Activated CD4-positive, alpha-beta T cell treated with anti-CD3 and anti-CD28 coated beads, Interleukin-2, amount 10 ng/mL, durations not matched to agents 24 days and 14 days (primary cell): ENCODE results near the gene LMO7. TPM values are rescaled to one million over a fixed set of nuclear protein-coding genes. Genes with fewer than 3 reads are reported as not detected.

ENCODE experiments used
- DNase-seq: peaks from one replicate; pipeline ENCODE4 v3.0.0; 2022
- H3K27ac Mint-ChIP-seq: one replicate; pipeline ENCODE4 v1.8.0; 2022; ENCODE audit warnings: mild to moderate bottlenecking, mixed read lengths
- H3K27me3 Mint-ChIP-seq: one replicate; pipeline ENCODE4 v1.8.0; 2022; ENCODE audit warnings: mixed read lengths
- H3K36me3 Mint-ChIP-seq: one replicate; pipeline ENCODE4 v1.8.0; 2022; ENCODE audit warnings: low read depth, mild to moderate bottlenecking, mixed read lengths
- H3K4me1 Mint-ChIP-seq: one replicate; pipeline ENCODE4 v1.8.0; 2021; ENCODE audit warnings: mixed read lengths
- H3K4me3 Mint-ChIP-seq: one replicate; pipeline ENCODE4 v1.8.0; 2022; ENCODE audit warnings: mild to moderate bottlenecking, moderate library complexity, mixed read lengths
- H3K9me3 Mint-ChIP-seq: one replicate; pipeline ENCODE4 v1.8.0; 2021; ENCODE audit warnings: mixed read lengths
- intact Hi-C: fragments of 100-400 bp; cut with micrococcal nuclease; formaldehyde crosslinking; loops from one replicate; pipeline ENCODE4 v1.15.1; 2023
- total RNA-seq: library from RNA; stranded (reverse); gene quantifications from 2 replicates; pipeline ENCODE4 v1.2.3, GENCODE V29; 2022

The LMO7 gene
- total RNA-seq, 1 donor from 2014 or later: 4.3 TPM

DNA sequence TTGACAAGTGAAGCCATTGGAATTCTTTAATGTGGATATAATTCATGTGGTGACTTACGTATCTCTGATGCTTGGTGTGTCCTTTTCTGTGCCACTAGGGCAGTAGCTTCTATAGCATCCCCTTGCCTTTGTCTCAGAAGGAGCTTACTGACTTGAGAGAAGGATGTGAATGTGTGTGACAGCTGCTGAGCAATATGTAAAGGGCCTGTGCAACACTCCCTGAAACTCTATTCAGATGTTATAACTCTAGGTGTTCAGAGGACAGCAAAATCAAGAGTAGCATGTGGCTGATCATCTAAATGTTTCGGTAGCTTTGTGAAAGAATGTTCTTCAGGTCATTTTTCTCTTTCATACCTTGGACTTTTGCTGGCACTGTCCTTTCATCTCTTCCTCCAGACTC lies 189.5 kb downstream of the LMO7 start:
- no peaks in the 10 kb centered on the region for H3K4me1 Mint-ChIP-seq
- no peak overlapping the region for H3K27ac Mint-ChIP-seq
- H3K4me3 Mint-ChIP-seq: no peak overlapping the region
- peaks cover 7% of the 10 kb centered on the region for H3K9me3 Mint-ChIP-seq
- peaks cover 12% of the 10 kb centered on the region for H3K36me3 Mint-ChIP-seq
- intact Hi-C loops: no loop called here
- no peaks in the 10 kb centered on the region for H3K27me3 Mint-ChIP-seq
- DNase-seq: no peak

- Mint-ChIP-seq H3K27ac (no peak overlapping the region), H3K9me3 (peaks cover 12% of the 10 kb centered on the region), H3K4me1 (no peaks in the 10 kb centered on the region), H3K36me3 (peaks cover 12% of the 10 kb centered on the region), H3K27me3 (no peaks in the 10 kb centered on the region), H3K4me3 (no peak overlapping the region)
- intact Hi-C loops: no loop called here
- DNase-seq: no peak
Measured at GRCh38 chr13:75826391-75826790, 190.3 kb downstream of the LMO7 start.

- Mint-ChIP-seq H3K36me3 (peaks cover 9% of the 10 kb centered on the region), H3K4me1 (no peaks in the 10 kb centered on the region), H3K27ac (no peak overlapping the region), H3K27me3 (no peaks in the 10 kb centered on the region), H3K4me3 (no peak overlapping the region), H3K9me3 (peaks cover 13% of the 10 kb centered on the region)
- no peak for DNase-seq
- intact Hi-C loops: no loop called here
Measured at GRCh38 chr13:75829830-75830229, 193.7 kb downstream of the LMO7 start.

- Mint-ChIP-seq H3K27me3 (no peaks in the 10 kb centered on the region), H3K4me1 (no peaks in the 10 kb centered on the region), H3K36me3 (peaks cover 9% of the 10 kb centered on the region), H3K27ac (no peak overlapping the region), H3K4me3 (no peak overlapping the region), H3K9me3 (peaks cover 13% of the 10 kb centered on the region)
- DNase-seq: no peak
- intact Hi-C loops: no loop called here
Measured at GRCh38 chr13:75830842-75831241, 194.7 kb downstream of the LMO7 start.

DNA sequence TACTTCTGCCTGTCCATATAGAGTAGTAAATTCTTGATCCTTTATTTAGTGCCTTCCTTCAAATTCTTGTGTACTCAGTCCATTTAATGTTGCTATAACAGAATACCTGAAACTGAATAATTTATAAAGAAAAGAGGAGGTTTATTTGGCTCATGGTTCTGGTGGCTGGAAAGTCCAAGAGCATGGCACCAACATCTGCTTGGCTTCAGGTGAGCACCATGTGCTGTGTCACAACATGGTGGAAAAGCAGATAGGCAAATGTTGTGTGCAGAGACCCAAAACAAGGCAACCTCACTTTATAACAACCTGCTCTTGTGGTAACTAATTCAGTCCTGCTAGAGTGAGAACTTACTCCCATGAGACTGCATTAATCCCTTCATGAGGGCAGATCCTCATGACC lies 195.3 kb downstream of the LMO7 start:
- H3K27ac Mint-ChIP-seq: no peak overlapping the region
- intact Hi-C loops: no loop called here
- no peaks in the 10 kb centered on the region for H3K27me3 Mint-ChIP-seq
- H3K4me1 Mint-ChIP-seq: no peaks in the 10 kb centered on the region
- H3K9me3 Mint-ChIP-seq: peaks cover 13% of the 10 kb centered on the region
- peaks cover 9% of the 10 kb centered on the region for H3K36me3 Mint-ChIP-seq
- no peak overlapping the region for H3K4me3 Mint-ChIP-seq
- no peak for DNase-seq

GRCh38 chr13:75832812-75833211 lies 196.7 kb downstream of the LMO7 start:
- H3K9me3 Mint-ChIP-seq: peaks cover 13% of the 10 kb centered on the region
- no peak for DNase-seq
- H3K4me1 Mint-ChIP-seq: no peaks in the 10 kb centered on the region
- H3K27me3 Mint-ChIP-seq: no peaks in the 10 kb centered on the region
- H3K36me3 Mint-ChIP-seq: peaks cover 8% of the 10 kb centered on the region
- no peak overlapping the region for H3K27ac Mint-ChIP-seq
- intact Hi-C loops: no loop called here
- no peak overlapping the region for H3K4me3 Mint-ChIP-seq

DNA sequence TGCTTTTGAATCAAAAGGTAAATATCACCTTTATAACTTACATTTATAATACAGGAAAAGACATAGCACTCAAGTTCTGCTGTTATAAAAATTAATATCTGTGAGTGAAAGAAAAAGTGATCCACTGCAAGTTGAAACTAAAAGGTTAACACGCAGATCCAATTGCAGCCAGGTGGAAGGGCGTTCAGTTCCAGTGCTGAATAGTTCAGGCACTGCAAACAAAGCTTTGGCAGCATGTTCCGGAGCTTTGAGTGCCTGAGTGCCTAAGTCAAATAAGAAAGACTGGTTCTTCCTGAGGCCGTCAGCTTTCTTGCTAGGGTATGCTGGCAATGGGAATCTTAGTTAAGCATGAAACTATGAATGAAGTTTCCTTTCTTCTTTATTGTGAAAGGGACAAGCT lies 200.3 kb downstream of the LMO7 start:
- H3K27me3 Mint-ChIP-seq: no peaks in the 10 kb centered on the region
- intact Hi-C loops: no loop called here
- DNase-seq: no peak
- H3K4me3 Mint-ChIP-seq: no peak overlapping the region
- H3K27ac Mint-ChIP-seq: no peak overlapping the region
- H3K36me3 Mint-ChIP-seq: peaks cover 13% of the 10 kb centered on the region
- peaks cover 3% of the 10 kb centered on the region for H3K4me1 Mint-ChIP-seq
- H3K9me3 Mint-ChIP-seq: peaks cover under 1% of the 10 kb centered on the region

- no peak for DNase-seq
- Mint-ChIP-seq H3K27me3 (no peaks in the 10 kb centered on the region), H3K27ac (no peak overlapping the region), H3K4me1 (peaks cover 7% of the 10 kb centered on the region), H3K36me3 (peaks cover 30% of the 10 kb centered on the region), H3K4me3 (no peak overlapping the region), H3K9me3 (peaks cover 14% of the 10 kb centered on the region)
- intact Hi-C loops: no loop called here
Measured at GRCh38 chr13:75838366-75839005, 202.4 kb downstream of the LMO7 start.

DNA sequence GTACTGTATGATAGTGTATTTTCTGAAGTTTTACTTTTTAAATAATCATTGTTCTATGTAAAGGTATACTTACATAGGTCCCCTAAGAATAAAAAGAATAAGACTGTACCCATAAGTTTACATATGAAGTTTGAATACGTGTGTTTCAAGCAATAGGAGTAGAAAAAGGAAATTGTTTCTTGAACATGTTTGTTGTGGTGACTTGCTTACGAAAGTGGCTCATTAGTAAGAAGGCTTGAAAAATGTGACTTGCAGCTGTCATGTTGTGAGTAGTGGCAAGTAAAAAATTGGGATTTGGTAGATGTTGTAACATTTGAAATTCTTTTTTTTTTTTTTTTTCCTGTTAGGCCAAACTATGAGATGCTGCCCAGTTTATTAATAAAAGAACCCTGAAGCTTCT lies 203.3 kb downstream of the LMO7 start:
- H3K36me3 Mint-ChIP-seq: peaks cover 31% of the 10 kb centered on the region
- peaks cover 7% of the 10 kb centered on the region for H3K4me1 Mint-ChIP-seq
- H3K27me3 Mint-ChIP-seq: no peaks in the 10 kb centered on the region
- H3K27ac Mint-ChIP-seq: no peak overlapping the region
- DNase-seq: no peak
- H3K9me3 Mint-ChIP-seq: peaks cover 14% of the 10 kb centered on the region
- intact Hi-C loops: no loop called here
- no peak overlapping the region for H3K4me3 Mint-ChIP-seq

- Mint-ChIP-seq H3K27me3 (no peaks in the 10 kb centered on the region), H3K27ac (no peak overlapping the region), H3K9me3 (peaks cover 14% of the 10 kb centered on the region), H3K4me3 (no peak overlapping the region), H3K4me1 (peaks cover 7% of the 10 kb centered on the region), H3K36me3 (peaks cover 34% of the 10 kb centered on the region)
- intact Hi-C loops: no loop called here
- DNase-seq: no peak
Measured at GRCh38 chr13:75841905-75842304, 205.8 kb downstream of the LMO7 start.

- Mint-ChIP-seq H3K36me3 (peaks cover 34% of the 10 kb centered on the region), H3K27me3 (no peaks in the 10 kb centered on the region), H3K27ac (no peak overlapping the region), H3K9me3 (peaks cover 14% of the 10 kb centered on the region), H3K4me3 (no peak overlapping the region), H3K4me1 (peaks cover 11% of the 10 kb centered on the region)
- DNase-seq: no peak
- intact Hi-C loops: no loop called here
Measured at GRCh38 chr13:75843074-75843473, 206.9 kb downstream of the LMO7 start.

DNA sequence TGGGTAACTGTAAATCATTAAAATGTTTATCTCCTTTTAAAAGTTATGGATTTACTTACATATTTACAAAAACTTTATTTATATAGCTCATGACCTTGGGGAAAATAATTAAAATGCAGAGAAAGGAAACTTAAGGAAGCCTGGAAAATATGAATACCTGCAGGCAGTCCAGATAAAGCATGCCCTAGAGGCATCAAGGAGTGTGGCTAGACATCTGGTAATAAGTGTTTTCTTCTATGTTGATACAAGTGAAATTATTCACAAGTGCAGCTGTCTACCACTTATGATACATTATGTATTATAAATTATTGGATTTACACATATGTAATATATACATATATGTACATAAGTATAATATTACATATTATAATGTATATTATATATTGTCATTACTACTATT lies 207.9 kb downstream of the LMO7 start:
- H3K36me3 Mint-ChIP-seq: peaks cover 33% of the 10 kb centered on the region
- H3K27me3 Mint-ChIP-seq: no peaks in the 10 kb centered on the region
- no peak overlapping the region for H3K27ac Mint-ChIP-seq
- DNase-seq: no peak
- peaks cover 14% of the 10 kb centered on the region for H3K9me3 Mint-ChIP-seq
- H3K4me1 Mint-ChIP-seq: peaks cover 11% of the 10 kb centered on the region
- H3K4me3 Mint-ChIP-seq: no peak overlapping the region
- intact Hi-C loops: no loop called here

DNA sequence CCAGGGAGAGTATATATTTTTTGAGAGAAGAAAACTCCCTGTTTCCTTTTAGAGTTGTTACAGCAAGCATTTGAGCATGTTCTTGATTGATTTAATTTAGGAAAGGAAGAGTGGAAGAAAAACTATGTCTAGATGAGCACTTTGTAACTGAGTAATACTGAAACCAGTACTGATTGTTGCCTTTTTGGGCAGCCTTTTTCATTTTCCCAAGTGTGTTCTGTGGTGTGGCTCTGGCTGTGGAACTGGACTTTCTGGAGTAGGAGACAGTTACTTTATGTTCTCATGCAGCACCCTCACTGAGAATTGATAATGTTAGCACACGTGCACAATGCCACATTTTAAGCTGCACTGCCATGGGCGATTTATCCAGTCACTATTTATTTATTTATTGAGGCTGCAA lies 211.5 kb downstream of the LMO7 start:
- no peak overlapping the region for H3K27ac Mint-ChIP-seq

DNA sequence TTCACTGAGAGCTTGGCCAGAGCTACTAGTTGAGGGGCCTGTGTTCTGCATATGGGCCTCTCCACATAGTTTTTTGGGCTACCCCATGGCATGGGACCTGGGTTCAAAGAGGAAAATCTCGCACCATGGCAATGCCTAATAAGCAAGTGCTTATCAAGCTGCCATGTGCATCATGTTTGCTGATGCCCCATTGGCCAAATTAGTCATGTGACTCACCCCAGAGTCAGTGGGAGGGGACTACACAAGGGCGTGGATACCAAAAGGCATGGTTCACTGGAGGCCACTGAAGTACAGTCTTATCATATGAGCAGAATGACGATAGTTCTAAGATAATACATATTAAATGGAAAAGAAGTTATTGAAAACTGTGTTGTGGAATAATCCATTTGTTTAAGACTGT lies 214.8 kb downstream of the LMO7 start:
- H3K36me3 Mint-ChIP-seq: peaks cover 17% of the 10 kb centered on the region
- no peaks in the 10 kb centered on the region for H3K27me3 Mint-ChIP-seq
- intact Hi-C loops: no loop called here
- no peak overlapping the region for H3K27ac Mint-ChIP-seq
- H3K4me3 Mint-ChIP-seq: no peak overlapping the region
- no peak for DNase-seq
- peaks cover 5% of the 10 kb centered on the region for H3K4me1 Mint-ChIP-seq
- no peaks in the 10 kb centered on the region for H3K9me3 Mint-ChIP-seq

More for the DNA sequence above, 211.5 kb downstream of the LMO7 start:
- H3K36me3 Mint-ChIP-seq: peaks cover 19% of the 10 kb centered on the region
- no peaks in the 10 kb centered on the region for H3K27me3 Mint-ChIP-seq
- intact Hi-C loops: no loop called here
- no peak overlapping the region for H3K4me3 Mint-ChIP-seq
- DNase-seq: no peak
- H3K4me1 Mint-ChIP-seq: peaks cover 5% of the 10 kb centered on the region
- H3K9me3 Mint-ChIP-seq: peaks cover 4% of the 10 kb centered on the region

DNA sequence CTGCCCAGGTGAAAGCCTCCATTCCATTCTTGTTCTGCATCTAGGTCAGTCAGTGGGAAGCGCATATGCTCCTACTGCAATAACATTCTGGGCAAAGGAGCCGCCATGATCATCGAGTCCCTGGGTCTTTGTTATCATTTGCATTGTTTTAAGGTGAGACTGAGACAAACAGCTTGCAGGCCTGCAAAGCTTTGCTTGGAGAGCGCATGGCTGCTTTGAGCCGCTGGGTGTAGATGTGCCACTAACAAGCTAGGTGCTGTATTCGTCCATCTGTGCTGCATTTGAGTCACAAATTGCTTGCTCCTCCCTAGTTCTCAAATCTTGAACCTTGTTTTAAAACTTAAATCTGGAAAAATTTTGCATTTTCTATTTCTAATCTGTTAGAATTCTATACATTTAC lies 219.1 kb downstream of the LMO7 start:
- H3K4me3 Mint-ChIP-seq: no peak overlapping the region
- DNase-seq: no peak
- H3K27me3 Mint-ChIP-seq: no peaks in the 10 kb centered on the region
- no peaks in the 10 kb centered on the region for H3K9me3 Mint-ChIP-seq
- H3K4me1 Mint-ChIP-seq: no peaks in the 10 kb centered on the region
- H3K27ac Mint-ChIP-seq: no peak overlapping the region
- intact Hi-C loops: loop anchor here (5.0 kb wide), 1 partner anchor 158 kb away; no protein-coding TSS in a partner anchor
- H3K36me3 Mint-ChIP-seq: peaks cover 12% of the 10 kb centered on the region
